ENCODE measurements around the gene CLN3.
"Not testable (repeated sequence)": the region's sequence is repeated elsewhere in the genome, so short reads cannot be mapped to it uniquely, and the experiment has no call there.

Gene CLN3

GRCh38 chr16:28502290-28502689 lies 10.4 kb upstream of the CLN3 start:
- Mint-ChIP-seq H3K27ac (no peak overlapping the region), H3K9me3 (no peaks in the 10 kb centered on the region), H3K4me1 (peaks cover 14 to 21% of the 10 kb centered on the region in 2 donors), H3K4me3 (no peak overlapping the region), H3K27me3 (peaks cover 0 to 3% of the 10 kb centered on the region in 2 donors), H3K36me3 (peaks cover 3 to 13% of the 10 kb centered on the region in 2 donors)
- no peak for DNase-seq
- ATAC-seq (replicated peaks): no peak

- H3K9me3 Mint-ChIP-seq: no peaks in the 10 kb centered on the region
- no peak overlapping the region for H3K27ac Mint-ChIP-seq
- H3K27me3 Mint-ChIP-seq: peaks cover 0 to 3% of the 10 kb centered on the region in 2 donors
- ATAC-seq (replicated peaks) (no peak), DNase-seq (no peak)
- peaks cover 9 to 20% of the 10 kb centered on the region in 2 donors for H3K36me3 Mint-ChIP-seq
- no peak overlapping the region for H3K4me3 Mint-ChIP-seq
- peaks cover 14 to 20% of the 10 kb centered on the region in 2 donors for H3K4me1 Mint-ChIP-seq
Measured at GRCh38 chr16:28501258-28502232, 9.7 kb upstream of the CLN3 start.

DNA sequence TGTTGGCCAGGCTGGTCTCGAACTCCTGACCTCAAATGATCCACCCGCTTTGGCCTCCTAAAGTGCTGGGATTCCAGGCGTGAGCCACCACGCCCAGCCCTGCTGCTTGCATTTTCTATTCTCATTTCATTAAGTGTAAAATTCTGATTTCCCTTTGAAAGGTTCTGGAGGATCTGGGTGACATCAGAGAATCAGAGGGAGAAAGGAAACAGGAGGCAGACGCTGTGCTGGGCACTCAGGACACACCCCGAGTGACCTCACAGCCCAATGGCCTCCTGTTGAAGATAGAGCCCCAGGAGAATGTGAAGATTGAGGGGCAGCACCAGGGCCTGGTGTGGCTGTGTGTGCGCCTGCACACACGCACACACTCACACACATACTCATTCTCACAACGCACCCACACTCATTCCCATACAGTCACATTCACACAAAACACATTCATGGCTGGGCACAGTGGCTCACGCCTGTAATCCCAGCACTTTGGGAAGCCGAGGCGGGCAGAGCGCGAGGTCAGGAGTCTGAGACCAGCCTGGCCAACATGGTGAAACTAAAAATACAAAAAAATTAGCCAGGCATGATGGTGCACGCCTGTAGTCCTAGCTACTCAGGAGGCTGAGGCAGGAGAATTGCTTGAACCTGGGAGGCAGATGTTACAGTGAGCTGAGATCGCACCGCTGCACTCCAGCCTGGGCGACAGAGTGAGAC lies 8.8 kb upstream of the CLN3 start:
- peaks cover 20 to 25% of the 10 kb centered on the region in 2 donors for H3K4me1 Mint-ChIP-seq
- peaks cover 9 to 25% of the 10 kb centered on the region in 2 donors for H3K36me3 Mint-ChIP-seq
- H3K27me3 Mint-ChIP-seq, H3K9me3 Mint-ChIP-seq, H3K4me3 Mint-ChIP-seq, H3K27ac Mint-ChIP-seq, DNase-seq: not testable (repeated sequence)
- ATAC-seq (replicated peaks): peak in 1 of 2 donors; percentile 36

GRCh38 chr16:28499854-28500253 lies 8.0 kb upstream of the CLN3 start:
- H3K36me3 Mint-ChIP-seq: peaks cover 9 to 25% of the 10 kb centered on the region in 2 donors
- no peak for ATAC-seq (replicated peaks)
- no peaks in the 10 kb centered on the region for H3K27me3 Mint-ChIP-seq
- no peak for DNase-seq
- no peak overlapping the region for H3K27ac Mint-ChIP-seq
- H3K9me3 Mint-ChIP-seq: no peaks in the 10 kb centered on the region
- peaks cover 28 to 33% of the 10 kb centered on the region in 2 donors for H3K4me1 Mint-ChIP-seq
- H3K4me3 Mint-ChIP-seq: no peak overlapping the region

- Mint-ChIP-seq H3K36me3 (peaks cover 9 to 25% of the 10 kb centered on the region in 2 donors), H3K4me3 (no peak overlapping the region), H3K4me1 (peaks cover 38 to 43% of the 10 kb centered on the region in 2 donors), H3K27me3 (no peaks in the 10 kb centered on the region), H3K9me3 (no peaks in the 10 kb centered on the region), H3K27ac (no peak overlapping the region)
- DNase-seq: no peak
- no peak for ATAC-seq (replicated peaks)
Measured at GRCh38 chr16:28498666-28499381, 7.0 kb upstream of the CLN3 start.

DNA sequence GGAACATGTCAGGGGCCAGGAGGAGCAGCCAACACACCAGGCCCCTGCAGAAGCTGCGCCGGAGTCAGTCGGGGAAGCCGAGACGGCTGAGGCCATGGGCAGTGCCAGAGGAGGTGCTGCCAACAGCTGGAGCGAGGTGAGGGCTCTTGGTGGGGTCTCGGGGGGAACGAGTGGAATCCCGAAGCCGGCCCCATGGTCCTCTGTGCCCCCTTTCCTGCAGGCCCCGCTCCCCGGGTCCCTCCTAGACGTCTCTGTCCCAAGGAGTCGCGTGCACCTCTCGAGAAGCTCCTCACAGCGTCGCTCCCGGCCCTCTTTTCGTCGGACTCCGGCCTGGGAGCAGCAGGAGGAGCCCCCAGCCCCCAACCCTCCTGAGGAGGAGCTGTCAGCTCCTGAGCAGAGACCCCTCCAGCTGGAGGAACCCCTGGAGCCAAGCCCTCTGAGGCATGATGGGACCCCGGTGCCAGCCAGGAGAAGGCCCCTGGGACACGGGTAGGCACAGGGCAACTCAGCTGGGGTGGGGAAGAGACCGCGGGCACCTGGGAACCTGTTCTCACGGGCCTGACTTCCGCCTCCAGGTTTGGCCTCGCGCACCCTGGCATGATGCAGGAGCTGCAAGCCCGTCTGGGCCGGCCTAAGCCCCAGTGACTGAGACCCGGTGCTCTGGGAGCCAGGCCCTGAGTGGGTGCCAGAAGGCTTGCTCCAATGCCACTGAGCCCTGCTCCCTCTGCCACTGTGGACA lies 6.2 kb upstream of the CLN3 start:
- H3K27me3 Mint-ChIP-seq: no peaks in the 10 kb centered on the region
- peak overlapping the region; percentile 56 for H3K27ac Mint-ChIP-seq
- ATAC-seq (replicated peaks) (no peak), DNase-seq (no peak)
- peaks cover 46 to 49% of the 10 kb centered on the region in 2 donors for H3K4me1 Mint-ChIP-seq
- no peak overlapping the region for H3K4me3 Mint-ChIP-seq
- H3K9me3 Mint-ChIP-seq: no peaks in the 10 kb centered on the region
- peaks cover 9 to 25% of the 10 kb centered on the region in 2 donors for H3K36me3 Mint-ChIP-seq

GRCh38 chr16:28497386-28497785 lies 5.5 kb upstream of the CLN3 start:
- Mint-ChIP-seq H3K27ac (peak overlapping the region; percentile 56), H3K4me3 (no peak overlapping the region), H3K36me3 (peaks cover 9 to 25% of the 10 kb centered on the region in 2 donors), H3K9me3 (no peaks in the 10 kb centered on the region), H3K4me1 (peaks cover 50% of the 10 kb centered on the region in 2 donors), H3K27me3 (no peaks in the 10 kb centered on the region)
- DNase-seq (no peak), ATAC-seq (replicated peaks) (no peak)

DNA sequence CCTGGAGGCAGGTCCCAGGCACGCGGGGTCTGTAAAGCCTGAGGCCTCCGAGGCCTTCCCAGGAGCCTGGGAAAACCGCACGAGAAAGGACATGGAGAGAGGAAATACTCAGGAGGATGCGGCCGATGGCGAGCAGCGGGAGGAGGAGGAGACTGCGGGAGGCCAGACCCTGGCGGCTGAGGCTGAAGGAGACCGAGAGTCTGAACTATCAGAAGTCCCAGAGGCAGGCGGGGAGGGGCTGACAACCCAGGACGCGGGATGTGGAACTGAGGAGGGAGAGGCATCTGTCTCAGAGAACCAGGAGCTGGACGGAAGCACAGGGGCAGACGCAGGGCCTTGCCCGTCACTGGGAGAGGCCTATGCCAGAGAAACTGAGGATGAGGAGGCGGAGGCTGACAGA lies 5.0 kb upstream of the CLN3 start:
- H3K27me3 Mint-ChIP-seq: no peaks in the 10 kb centered on the region
- H3K27ac Mint-ChIP-seq: peak overlapping the region; percentile 10
- peaks cover 9 to 25% of the 10 kb centered on the region in 2 donors for H3K36me3 Mint-ChIP-seq
- H3K9me3 Mint-ChIP-seq: no peaks in the 10 kb centered on the region
- H3K4me3 Mint-ChIP-seq: no peak overlapping the region
- ATAC-seq (replicated peaks) (no peak), DNase-seq (no peak)
- peaks cover 50% of the 10 kb centered on the region in 2 donors for H3K4me1 Mint-ChIP-seq

- no peaks in the 10 kb centered on the region for H3K27me3 Mint-ChIP-seq
Measured at GRCh38 chr16:28495795-28496749, 4.2 kb upstream of the CLN3 start.

GRCh38 chr16:28495098-28495793 lies 3.4 kb upstream of the CLN3 start:
- peak overlapping the region; percentile 96 for H3K27ac Mint-ChIP-seq
- H3K4me1 Mint-ChIP-seq: peaks cover 50 to 51% of the 10 kb centered on the region in 2 donors
- no peak for DNase-seq

More at GRCh38 chr16:28495795-28496749, 4.2 kb upstream of the CLN3 start:
- peaks cover 50 to 55% of the 10 kb centered on the region in 2 donors for H3K4me1 Mint-ChIP-seq
- no peaks in the 10 kb centered on the region for H3K9me3 Mint-ChIP-seq
- peak overlapping the region; percentile 91 to 99 for H3K4me3 Mint-ChIP-seq
- ATAC-seq (replicated peaks) (no peak), DNase-seq (no peak)
- peak overlapping the region; percentile 96 for H3K27ac Mint-ChIP-seq
- H3K36me3 Mint-ChIP-seq: peaks cover 9 to 25% of the 10 kb centered on the region in 2 donors

DNA sequence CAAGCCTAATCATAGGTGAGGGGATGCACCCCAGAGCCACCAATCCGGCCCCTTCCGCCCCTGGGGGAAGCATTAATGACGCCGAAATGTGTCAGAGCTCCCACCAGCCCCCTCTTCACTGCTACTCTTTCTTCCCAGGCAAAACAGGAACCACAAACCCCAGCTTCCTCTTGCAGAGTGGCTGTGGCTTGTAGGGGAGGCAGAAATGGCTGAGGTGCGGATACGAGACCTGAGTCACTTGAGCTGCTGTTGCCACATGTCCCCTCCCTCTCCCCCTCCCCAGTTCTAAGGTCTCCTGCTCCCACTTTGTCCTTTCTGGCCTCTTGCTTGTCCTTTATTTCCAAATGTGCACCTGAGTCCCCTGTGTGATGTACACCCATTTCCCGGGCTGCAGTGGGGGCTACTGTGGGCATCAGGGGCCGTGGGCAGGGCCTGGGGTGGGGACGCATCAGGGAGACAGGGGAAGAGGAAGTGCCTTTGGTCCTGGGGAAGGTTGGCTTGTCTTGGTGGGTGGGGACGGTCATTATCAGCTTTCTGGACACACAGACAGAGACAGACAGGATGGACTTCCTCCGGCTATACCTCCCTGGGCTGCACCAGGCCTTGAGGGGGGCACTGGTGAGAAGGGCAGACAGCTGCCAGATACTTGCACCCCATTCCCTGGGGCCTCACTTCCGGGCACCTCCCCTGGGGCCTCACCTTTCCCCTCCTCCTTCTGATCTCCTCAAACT lies 2.4 kb upstream of the CLN3 start, which contains the start of gene APOBR:
TSS of gene APOBR (plus strand) at position 523 of the 731 bp plus-strand sequence. CDS start at position 562, 39 bp downstream.
- DNase-seq (peak; percentile 88), ATAC-seq (replicated peaks) (peak; percentile 78 to 81)
- Mint-ChIP-seq H3K27ac (peak within 1 kb of the TSS; percentile 96), H3K9me3 (no peaks in the 10 kb centered on the region), H3K36me3 (peaks cover 16 to 24% of the 10 kb centered on the region in 2 donors), H3K4me1 (peaks cover 48 to 53% of the 10 kb centered on the region in 2 donors), H3K27me3 (no peaks in the 10 kb centered on the region), H3K4me3 (peak within 1 kb of the TSS; percentile 91 to 99)

More at GRCh38 chr16:28495098-28495793, 3.4 kb upstream of the CLN3 start:
- H3K4me3 Mint-ChIP-seq: peak overlapping the region; percentile 91 to 99
- no peaks in the 10 kb centered on the region for H3K27me3 Mint-ChIP-seq
- H3K36me3 Mint-ChIP-seq: peaks cover 9 to 25% of the 10 kb centered on the region in 2 donors
- ATAC-seq (replicated peaks): no peak
- no peaks in the 10 kb centered on the region for H3K9me3 Mint-ChIP-seq
